Activated T-helper 17 cell treated with anti-CD3 and anti-CD28 coated beads, Interleukin-2, amount 50 U/mL, for 72 hours (primary cell): ENCODE data around the gene BRD2. TPM values are rescaled to one million over a fixed set of nuclear protein-coding genes. Genes with fewer than 3 reads are reported as not detected.

Experiments
- ATAC-seq: fragments of 150-1000 bp; cut with Tn5 transposase; replicated peaks from 2 replicates; pipeline ENCODE4 v1.10.0; 2021; ENCODE audit warnings: mild to moderate bottlenecking, moderate library complexity
- H3K27ac Mint-ChIP-seq: one replicate; pipeline ENCODE4 v1.8.0; 2022; ENCODE audit warnings: mixed read lengths
- H3K27me3 Mint-ChIP-seq: one replicate; pipeline ENCODE4 v1.8.0; 2022; ENCODE audit warnings: mixed read lengths
- H3K36me3 Mint-ChIP-seq: one replicate; pipeline ENCODE4 v1.8.0; 2022; ENCODE audit warnings: low read depth, mild to moderate bottlenecking, mixed read lengths
- H3K4me1 Mint-ChIP-seq: one replicate; pipeline ENCODE4 v1.8.0; 2022; ENCODE audit warnings: mixed read lengths
- H3K4me3 Mint-ChIP-seq: one replicate; pipeline ENCODE4 v1.8.0; 2022; ENCODE audit warnings: mild to moderate bottlenecking, mixed read lengths
- H3K9me3 Mint-ChIP-seq: one replicate; pipeline ENCODE4 v1.8.0; 2022; ENCODE audit warnings: mixed read lengths
- total RNA-seq, 2 donors: library from RNA; stranded (reverse); gene quantifications; one replicate each; pipeline ENCODE4 v1.2.3, GENCODE V29; 2022

BRD2 gene
- total RNA-seq, 2 donors from 2014 or later: 229 to 281 TPM

DNA sequence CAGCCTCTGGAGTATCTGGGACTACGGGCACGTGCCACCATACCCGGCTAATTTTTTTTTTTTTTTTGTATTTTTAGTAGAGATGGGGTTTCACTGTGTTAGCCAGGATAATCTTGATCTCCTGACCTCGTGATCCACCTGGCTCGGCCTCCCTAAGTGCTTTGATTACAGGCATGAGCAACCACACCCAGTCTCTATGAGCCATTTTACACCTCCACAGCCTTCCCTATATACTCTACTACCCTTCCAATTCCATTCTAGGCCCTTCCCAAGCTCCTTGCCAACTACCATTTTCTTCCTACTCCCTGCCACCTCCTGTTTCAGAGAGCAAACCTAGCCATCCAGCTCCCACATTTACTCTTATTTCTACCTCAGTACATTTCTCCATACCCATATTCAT, 7.8 kb upstream of the BRD2 start:
- no peaks in the 10 kb centered on the region for H3K27me3 Mint-ChIP-seq
- H3K4me1 Mint-ChIP-seq: peaks cover 32% of the 10 kb centered on the region
- no peak overlapping the region for H3K27ac Mint-ChIP-seq
- no peak overlapping the region for H3K4me3 Mint-ChIP-seq
- ATAC-seq: no peak
- H3K36me3 Mint-ChIP-seq: no peaks in the 10 kb centered on the region
- H3K9me3 Mint-ChIP-seq: no peaks in the 10 kb centered on the region

DNA sequence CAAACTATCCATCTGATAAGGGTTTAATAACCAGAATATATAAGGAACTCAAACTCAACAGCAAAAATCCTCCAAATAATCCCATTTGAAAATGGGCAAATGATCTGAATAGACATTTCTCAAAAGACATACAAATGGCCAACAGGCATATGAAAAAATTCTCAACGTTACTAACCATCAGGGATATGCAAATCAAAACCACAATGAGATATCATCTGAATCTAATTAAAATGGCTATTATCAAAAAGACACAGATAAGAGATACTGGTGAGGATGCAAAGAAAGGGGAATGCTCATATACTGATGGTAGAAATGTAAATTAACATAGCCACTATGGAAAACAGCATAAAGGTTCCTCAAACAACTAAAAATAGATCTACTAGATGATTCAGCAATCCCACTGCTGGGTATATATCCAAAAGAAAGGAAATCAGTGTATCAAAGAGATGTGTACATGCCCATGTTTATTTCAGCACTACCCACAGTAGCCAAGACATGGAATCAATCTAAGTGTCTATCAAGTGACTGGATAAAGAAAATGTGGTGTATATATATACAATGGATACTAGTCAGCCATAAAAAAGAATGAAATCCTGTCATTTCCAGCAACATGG, 6.1 kb upstream of the BRD2 start:
- H3K27me3 Mint-ChIP-seq: no peaks in the 10 kb centered on the region
- peaks cover 44% of the 10 kb centered on the region for H3K4me1 Mint-ChIP-seq
- no peak overlapping the region for H3K27ac Mint-ChIP-seq
- ATAC-seq: no peak
- H3K36me3 Mint-ChIP-seq: peaks cover 7% of the 10 kb centered on the region
- no peak overlapping the region for H3K4me3 Mint-ChIP-seq
- no peaks in the 10 kb centered on the region for H3K9me3 Mint-ChIP-seq

DNA sequence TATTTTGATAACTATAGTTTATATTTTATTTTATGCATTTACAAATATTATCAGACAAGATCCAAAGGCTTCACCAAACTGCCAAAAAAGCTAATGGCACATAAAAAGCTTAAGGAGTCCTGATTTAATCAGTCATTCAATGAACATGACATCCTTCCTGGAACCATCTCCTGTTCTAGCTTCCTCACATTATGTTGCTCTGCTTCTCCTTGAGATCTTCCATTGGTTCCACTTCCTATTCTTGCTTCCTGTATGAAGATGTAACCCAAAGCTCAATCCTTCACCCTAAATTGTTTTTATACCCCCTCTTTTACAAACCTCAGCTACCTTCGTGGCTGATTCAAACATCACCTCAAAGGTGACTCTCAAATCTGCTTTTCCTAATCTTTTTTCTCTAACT, 4.5 kb upstream of the BRD2 start:
- peaks cover 44% of the 10 kb centered on the region for H3K4me1 Mint-ChIP-seq

DNA sequence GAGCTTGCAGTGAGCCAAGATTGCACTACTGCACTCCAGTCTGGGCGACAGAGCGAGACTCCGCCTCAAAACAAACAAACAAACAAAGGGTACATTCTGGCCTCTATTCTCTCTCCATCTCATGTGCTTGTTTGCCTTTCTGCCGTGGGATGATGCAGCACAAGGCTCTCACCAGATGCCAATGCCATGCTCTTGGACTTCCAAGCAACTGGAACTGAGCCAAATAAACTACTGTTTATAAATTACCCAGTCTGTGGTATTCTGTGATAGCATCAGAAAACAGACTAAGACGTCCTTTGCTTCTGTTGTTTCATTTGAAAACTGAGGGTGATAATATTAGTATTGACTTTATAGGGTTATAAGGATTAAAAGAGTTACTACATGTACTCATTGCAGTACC, 3.6 kb upstream of the BRD2 start:
- Mint-ChIP-seq H3K36me3 (peaks cover 24% of the 10 kb centered on the region), H3K4me3 (no peak overlapping the region), H3K4me1 (peaks cover 44% of the 10 kb centered on the region), H3K27ac (no peak overlapping the region), H3K9me3 (no peaks in the 10 kb centered on the region), H3K27me3 (no peaks in the 10 kb centered on the region)
- no peak for ATAC-seq

More for the DNA sequence above, 4.5 kb upstream of the BRD2 start:
- Mint-ChIP-seq H3K36me3 (peaks cover 15% of the 10 kb centered on the region), H3K9me3 (no peaks in the 10 kb centered on the region), H3K27me3 (no peaks in the 10 kb centered on the region), H3K27ac (no peak overlapping the region), H3K4me3 (no peak overlapping the region)
- ATAC-seq: no peak

DNA sequence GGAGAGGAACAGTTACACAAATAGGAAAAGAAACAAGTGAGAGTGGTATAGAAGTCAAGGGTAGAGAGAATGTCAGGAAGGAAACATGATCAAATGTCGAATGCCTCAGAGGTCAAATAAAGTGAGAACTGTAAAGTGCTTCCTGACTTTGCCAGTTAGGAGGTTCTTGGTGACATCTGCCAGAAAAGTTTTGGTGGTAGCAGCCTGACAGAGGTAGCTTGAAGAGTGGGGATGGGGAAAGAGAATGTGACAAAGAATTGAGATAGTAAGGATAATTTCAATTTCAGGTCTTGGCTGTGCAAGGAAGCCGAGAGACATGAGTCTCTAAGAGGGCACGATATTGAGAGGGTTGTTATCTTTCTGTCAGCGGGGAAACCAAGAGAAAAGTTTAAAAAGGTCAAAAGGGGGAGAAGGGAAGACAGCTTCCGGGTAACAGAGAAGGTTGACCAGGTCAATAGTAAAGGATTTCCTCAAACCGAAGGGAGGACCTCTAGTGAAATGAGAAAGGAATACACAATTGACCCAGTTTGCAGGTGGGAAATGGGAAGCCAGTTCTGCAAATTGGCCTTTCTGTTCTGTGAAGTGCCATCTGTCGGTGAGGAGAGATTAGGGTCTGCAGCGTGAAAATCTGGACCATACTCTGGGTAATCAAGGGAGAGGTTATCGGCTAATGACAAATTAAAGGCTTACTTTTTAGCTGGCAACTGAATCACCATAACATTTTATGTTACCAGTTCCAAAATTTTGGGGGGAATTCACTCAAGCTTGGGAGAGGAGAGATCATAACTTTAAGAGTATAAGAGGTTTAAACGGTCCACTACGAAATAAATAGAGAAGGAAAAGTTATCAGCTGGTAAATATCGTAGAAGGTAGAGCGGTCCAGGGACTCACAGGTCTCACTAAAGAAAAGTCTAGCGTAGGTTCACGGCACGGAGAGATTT, 973 bp upstream of the BRD2 start:
- no peak for ATAC-seq
- peak overlapping the region; percentile 99 for H3K27ac Mint-ChIP-seq
- no peaks in the 10 kb centered on the region for H3K27me3 Mint-ChIP-seq
- H3K4me1 Mint-ChIP-seq: peaks cover 30% of the 10 kb centered on the region
- peak overlapping the region; percentile 84 for H3K4me3 Mint-ChIP-seq
- H3K9me3 Mint-ChIP-seq: no peaks in the 10 kb centered on the region
- peaks cover 50% of the 10 kb centered on the region for H3K36me3 Mint-ChIP-seq

DNA sequence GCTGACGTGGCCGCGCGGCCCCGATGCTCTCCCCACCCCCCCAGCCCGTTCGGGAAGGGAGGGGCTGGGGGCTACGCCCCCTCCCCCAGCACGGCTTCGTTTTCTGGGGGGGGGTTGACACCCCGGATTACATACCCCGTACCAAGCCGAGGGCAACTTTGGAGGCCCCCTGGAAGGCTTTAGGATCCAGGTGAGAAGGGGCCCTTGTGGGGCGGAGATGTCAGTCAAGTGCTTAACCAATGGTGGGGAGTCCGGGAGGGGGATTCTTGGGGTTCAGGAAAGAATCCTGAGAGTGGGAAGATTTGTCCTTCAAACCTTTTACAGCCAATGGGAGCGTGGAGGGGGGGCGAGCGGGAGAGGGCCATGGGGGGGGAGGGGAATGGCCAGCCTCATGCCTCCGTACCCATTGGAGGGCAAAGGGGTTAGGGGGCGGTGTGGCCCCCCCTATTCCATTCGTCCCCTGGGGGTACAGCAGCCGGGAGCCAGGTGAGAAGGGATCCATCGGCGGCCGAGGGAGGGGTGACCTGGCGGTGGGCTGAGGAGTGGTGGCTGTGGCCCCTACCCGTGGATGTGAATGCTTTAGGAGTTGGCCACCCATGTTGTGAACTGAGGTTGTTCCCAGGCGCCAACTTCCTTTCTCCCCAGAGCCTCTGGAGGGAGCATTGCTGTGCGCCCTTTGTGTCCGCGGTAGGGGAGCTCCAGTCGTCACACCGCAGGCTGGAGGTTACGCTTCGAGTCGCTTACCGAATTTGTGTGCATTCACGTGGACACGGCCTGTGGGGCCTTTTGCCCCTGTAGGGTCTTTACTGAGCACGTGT, 682 bp downstream of the BRD2 start:
- no peaks in the 10 kb centered on the region for H3K9me3 Mint-ChIP-seq
- peak; percentile 22 for ATAC-seq
- H3K4me3 Mint-ChIP-seq: peak overlapping the region; percentile 84
- H3K36me3 Mint-ChIP-seq: peaks cover 67% of the 10 kb centered on the region
- no peaks in the 10 kb centered on the region for H3K27me3 Mint-ChIP-seq
- H3K27ac Mint-ChIP-seq: peak overlapping the region; percentile 99
- H3K4me1 Mint-ChIP-seq: peaks cover 23% of the 10 kb centered on the region

DNA sequence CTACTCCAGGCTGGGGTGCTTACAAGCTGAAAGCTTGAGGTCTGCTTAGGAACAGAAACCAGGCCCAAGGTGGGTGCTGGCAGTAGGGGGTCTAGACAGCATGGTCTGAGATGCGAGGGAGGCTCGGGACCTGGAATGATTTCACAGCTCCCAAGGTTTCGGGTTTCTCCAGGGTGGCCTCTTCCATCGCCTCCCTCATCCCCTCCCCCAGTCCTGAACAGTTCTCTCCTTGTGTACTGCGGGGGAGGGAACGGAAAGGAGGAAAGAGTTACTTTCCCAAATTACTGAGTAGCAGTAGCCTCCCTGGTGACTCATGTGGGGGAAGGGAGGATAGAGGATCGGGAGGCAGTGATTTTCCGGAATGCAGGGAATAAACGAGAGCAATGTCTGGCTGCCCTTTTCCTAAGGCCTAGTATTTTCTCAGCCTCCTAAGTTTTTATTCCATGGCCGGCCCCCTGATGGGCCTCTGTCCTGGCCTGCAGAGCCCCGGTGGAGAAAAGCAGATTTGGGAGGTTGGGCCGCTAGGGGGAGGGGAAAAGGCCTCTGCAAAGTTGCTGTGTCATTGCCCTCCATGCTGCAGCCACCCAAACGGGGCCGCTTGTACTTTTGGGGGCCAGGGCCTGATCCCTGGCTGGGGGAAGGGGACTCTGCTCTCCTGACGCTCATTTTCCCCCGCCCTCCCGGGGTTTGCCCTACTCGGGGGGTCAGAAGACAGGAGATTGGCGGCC, 1.5 kb downstream of the BRD2 start:
- Mint-ChIP-seq H3K36me3 (peaks cover 75% of the 10 kb centered on the region), H3K27ac (peak overlapping the region; percentile 99), H3K9me3 (no peaks in the 10 kb centered on the region), H3K27me3 (no peaks in the 10 kb centered on the region), H3K4me3 (peak overlapping the region; percentile 84), H3K4me1 (peaks cover 20% of the 10 kb centered on the region)
- peak; percentile 1 for ATAC-seq

DNA sequence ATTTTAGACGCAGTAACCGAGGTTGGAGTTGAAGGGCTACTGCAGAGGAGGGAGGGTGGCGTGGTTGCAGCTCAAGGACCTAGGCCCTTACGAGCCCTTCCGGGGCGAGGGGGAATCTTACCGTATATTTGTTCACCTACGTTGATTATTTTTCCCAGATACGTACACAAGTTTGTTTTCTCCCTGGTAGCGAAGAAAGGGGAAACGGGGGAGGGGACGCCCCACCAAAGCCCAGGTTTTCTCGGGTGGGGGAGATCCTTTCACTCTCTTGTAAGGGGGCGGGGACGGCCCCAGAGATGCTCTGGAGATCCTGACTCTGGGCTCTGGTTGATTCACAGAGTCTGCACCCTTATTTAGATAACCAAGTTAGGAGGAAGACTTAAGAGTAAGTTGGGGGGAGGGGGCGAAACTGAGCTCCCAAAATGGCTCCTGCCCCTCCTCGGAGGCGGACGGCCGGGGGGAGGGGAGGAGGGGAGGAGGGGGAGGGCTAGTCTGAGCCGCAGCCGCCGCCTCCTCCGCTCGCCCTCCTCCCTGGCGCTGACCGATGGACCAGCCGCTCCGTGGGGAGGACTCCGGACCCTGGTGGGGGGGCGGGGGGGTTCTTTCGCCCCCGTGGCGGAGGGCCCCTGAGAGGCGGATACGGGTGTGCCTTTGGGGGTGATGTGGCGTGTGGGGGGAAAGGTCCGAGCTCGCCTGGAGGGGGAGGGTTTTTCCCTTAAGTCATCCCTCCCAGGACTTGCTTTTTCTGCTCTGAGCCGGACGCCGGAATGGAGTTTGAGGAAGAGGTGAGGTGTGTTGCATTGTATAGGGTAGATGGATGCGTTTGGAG, 2.2 kb downstream of the BRD2 start:
- peaks cover 18% of the 10 kb centered on the region for H3K4me1 Mint-ChIP-seq
- no peaks in the 10 kb centered on the region for H3K27me3 Mint-ChIP-seq
- H3K36me3 Mint-ChIP-seq: peaks cover 82% of the 10 kb centered on the region
- H3K4me3 Mint-ChIP-seq: peak overlapping the region; percentile 84
- peak overlapping the region; percentile 99 for H3K27ac Mint-ChIP-seq
- H3K9me3 Mint-ChIP-seq: no peaks in the 10 kb centered on the region
- ATAC-seq: peak; percentile 40

DNA sequence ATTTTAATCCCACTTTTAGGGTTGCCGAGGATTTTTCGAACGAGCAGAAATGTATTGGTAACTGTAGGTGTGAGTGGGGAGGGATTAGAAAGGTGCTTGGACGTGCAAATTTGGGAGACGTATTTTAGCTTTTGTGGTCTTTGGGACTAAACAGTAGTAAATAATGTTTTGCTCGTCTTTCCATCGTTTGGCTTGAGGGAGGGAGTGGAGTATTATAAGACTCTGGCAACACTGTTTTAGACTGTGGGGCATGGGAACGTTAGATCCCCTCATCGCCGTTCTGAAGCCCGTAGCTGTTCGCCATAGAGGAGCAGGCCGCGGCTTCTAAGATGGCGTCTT, 2.8 kb downstream of the BRD2 start:
- Mint-ChIP-seq H3K27ac (peak overlapping the region; percentile 99), H3K36me3 (peaks cover 88% of the 10 kb centered on the region), H3K4me3 (peak overlapping the region; percentile 84)

DNA sequence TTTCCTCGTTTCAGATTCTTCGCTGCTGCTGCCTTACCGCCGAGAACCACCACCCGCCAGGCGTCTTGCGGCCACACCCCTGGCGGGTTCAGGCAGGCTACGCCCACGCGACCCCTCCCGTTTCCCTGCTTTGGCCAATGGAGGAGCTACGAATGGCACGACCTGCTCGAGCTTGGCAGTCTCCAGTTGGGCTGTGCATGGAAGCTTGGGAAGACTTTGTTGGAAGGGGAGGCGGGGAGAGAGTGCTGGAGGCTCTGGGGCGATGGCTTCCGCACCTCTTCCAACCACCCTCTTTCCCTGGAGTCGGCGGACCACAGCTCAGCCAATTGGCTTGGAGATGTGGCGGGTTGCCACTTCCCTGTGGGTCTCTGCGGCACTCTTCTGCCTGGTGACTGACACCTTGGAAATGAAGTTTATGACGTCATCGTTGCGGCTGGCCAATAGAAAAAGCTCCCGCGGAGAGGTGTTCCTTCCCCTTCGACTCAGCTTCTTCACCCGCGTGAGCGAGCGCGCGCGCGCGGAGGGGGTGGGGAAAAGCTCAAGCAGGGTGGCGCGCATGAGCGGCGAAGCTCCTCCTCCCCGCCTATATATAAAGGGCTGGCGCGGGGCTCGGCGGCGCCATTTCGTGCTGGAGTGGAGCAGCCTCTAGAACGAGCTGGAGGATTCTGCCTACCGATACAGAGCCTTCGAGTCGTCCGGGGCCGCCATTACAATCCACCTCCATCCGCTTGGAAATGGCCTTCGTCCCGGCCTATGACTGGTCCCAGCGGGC, 3.4 kb downstream of the BRD2 start:
- peak overlapping the region; percentile 99 for H3K27ac Mint-ChIP-seq
- peaks cover 93% of the 10 kb centered on the region for H3K36me3 Mint-ChIP-seq
- H3K9me3 Mint-ChIP-seq: no peaks in the 10 kb centered on the region
- H3K27me3 Mint-ChIP-seq: no peaks in the 10 kb centered on the region
- H3K4me1 Mint-ChIP-seq: peaks cover 23% of the 10 kb centered on the region
- H3K4me3 Mint-ChIP-seq: peak overlapping the region; percentile 84
- peak; percentile 57 for ATAC-seq

More for the DNA sequence above, 2.8 kb downstream of the BRD2 start:
- Mint-ChIP-seq H3K27me3 (no peaks in the 10 kb centered on the region), H3K9me3 (no peaks in the 10 kb centered on the region), H3K4me1 (peaks cover 19% of the 10 kb centered on the region)
- ATAC-seq: no peak

DNA sequence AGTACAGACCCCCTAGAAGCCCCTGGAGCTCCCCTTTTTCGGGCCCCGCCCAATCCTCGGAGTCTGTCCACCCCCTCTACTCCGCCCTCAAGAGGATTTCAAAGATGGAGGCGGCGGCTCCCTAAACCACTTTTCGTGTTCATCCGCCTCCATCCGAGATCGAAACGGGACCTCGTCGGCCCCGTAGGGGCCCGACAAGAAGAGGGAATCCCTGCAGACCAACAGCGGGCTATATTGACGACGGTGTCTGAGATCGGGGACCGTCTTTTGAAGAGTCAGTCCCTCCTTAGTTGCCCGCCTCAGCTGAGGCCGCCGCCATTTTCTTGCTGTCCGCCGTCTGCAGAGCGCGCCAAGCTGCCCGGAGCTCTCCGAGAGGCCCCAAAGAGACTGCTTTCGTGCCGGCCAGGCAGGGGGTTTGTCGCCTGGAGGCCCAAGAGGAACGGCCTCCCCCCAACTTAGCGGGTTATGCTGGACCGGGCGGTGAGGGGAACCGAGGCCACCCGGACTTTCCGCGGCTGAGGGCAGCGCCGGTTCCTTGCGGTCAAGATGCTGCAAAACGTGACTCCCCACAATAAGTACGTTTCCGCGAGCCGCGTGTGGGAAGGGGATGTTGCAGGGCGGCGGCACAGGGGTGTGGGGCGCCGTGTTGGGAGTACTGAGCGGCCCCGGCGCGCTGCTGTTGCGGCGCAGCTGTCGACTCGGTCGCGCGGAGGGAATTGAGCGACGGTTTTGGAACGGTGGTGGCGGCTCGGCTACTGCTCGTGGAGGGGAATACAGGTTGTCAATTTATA, 4.2 kb downstream of the BRD2 start:
- H3K27me3 Mint-ChIP-seq: no peaks in the 10 kb centered on the region
- H3K4me1 Mint-ChIP-seq: peaks cover 22% of the 10 kb centered on the region
- H3K36me3 Mint-ChIP-seq: peaks cover 93% of the 10 kb centered on the region
- H3K9me3 Mint-ChIP-seq: no peaks in the 10 kb centered on the region
- peak overlapping the region; percentile 84 for H3K4me3 Mint-ChIP-seq
- H3K27ac Mint-ChIP-seq: peak overlapping the region; percentile 99
- ATAC-seq: peak; percentile 11
